Measurements from ENCODE around the gene TMEM175.

GRCh38 chr4:931194-931959 lies 883 bp upstream of the TMEM175 start:
- TF ChIP-seq CTCF (IDR thresholded peaks at IDR 0.05; ENCODE audit: control extremely low read depth in 1 of 3, insufficient read depth in 1 of 3, low read depth in 1 of 3, low read length in 3 of 3) (no peak), POLR2AphosphoS5 (IDR thresholded peaks at IDR 0.05; ENCODE audit: low read depth, low read length) (no peak), EZH2 (IDR thresholded peaks at IDR 0.05; ENCODE audit: low read depth, low read length, severe bottlenecking) (no peak), SP2 (IDR thresholded peaks at IDR 0.05; ENCODE audit: low read length) (no peak), EP300 (IDR thresholded peaks at IDR 0.05; ENCODE audit: borderline replicate concordance in 1 of 2, low read depth in 2 of 2, low read length in 2 of 2) (no peak), POLR2A (IDR thresholded peaks at IDR 0.05; ENCODE audit: control extremely low read depth in 1 of 2, low read depth in 2 of 2, low read length in 2 of 2) (no peak), RNF2 (IDR thresholded peaks at IDR 0.05; ENCODE audit: borderline replicate concordance, low read depth, low read length, missing control alignments, poor library complexity, severe bottlenecking) (no peak), MAFK (IDR thresholded peaks at IDR 0.05; ENCODE audit: low read depth, low read length) (no peak), GABPA (IDR thresholded peaks at IDR 0.05; ENCODE audit: borderline replicate concordance, insufficient read depth, low read length) (no peak), RFX5 (IDR thresholded peaks at IDR 0.05; ENCODE audit: borderline replicate concordance, low read depth, low read length) (no peak), ATF2 (IDR thresholded peaks at IDR 0.05; ENCODE audit: low read length) (no peak)
